Osteoblast (primary cell): ENCODE results near the gene CMPK1. TPM values are rescaled to one million over a fixed set of nuclear protein-coding genes. Genes with fewer than 3 reads are reported as not detected.
"Not testable (repeated sequence)": the region's sequence is repeated elsewhere in the genome, so short reads cannot be mapped to it uniquely, and the experiment has no call there.

Experiments used
- DNase-seq: peaks from one replicate; pipeline ENCODE4 v3.0.0; 2011; ENCODE audit warnings: low spot score, mixed read lengths; ENCODE audit not compliant: insufficient read length; ENCODE audit errors: missing footprints
- H2AFZ ChIP-seq: 2 replicates; pipeline ENCODE4 v1.6.0; 2011; ENCODE audit warnings: mild to moderate bottlenecking, low read length
- H3K27ac ChIP-seq: 2 replicates; pipeline ENCODE4 v1.5.1; 2011; ENCODE audit warnings: mild to moderate bottlenecking, low read depth, low read length, moderate library complexity
- H3K27me3 ChIP-seq: 2 replicates; pipeline ENCODE4 v1.6.0; 2012; ENCODE audit warnings: mild to moderate bottlenecking, control low read depth, inconsistent platforms, low read length, moderate library complexity; ENCODE audit not compliant: insufficient read depth
- H3K36me3 ChIP-seq: 2 replicates; pipeline ENCODE4 v1.5.1; 2011; ENCODE audit warnings: mild to moderate bottlenecking, low read length, control low read depth, moderate library complexity; ENCODE audit not compliant: insufficient read depth
- H3K4me1 ChIP-seq: 2 replicates; pipeline ENCODE4 v1.5.1; 2011; ENCODE audit warnings: mild to moderate bottlenecking, low read length, control low read depth, moderate library complexity; ENCODE audit not compliant: insufficient read depth
- H3K4me2 ChIP-seq: 2 replicates; pipeline ENCODE4 v1.6.0; 2011; ENCODE audit warnings: mild to moderate bottlenecking, low read length; ENCODE audit not compliant: insufficient read depth
- H3K4me3 ChIP-seq: fragments of 200-600 bp; sonication (generic); 3 replicates; pipeline ENCODE4 v1.5.1; 2012; ENCODE audit warnings: mild to moderate bottlenecking, low read length, inconsistent platforms; ENCODE audit not compliant: insufficient read depth
- H3K79me2 ChIP-seq: 2 replicates; pipeline ENCODE4 v1.6.0; 2012; ENCODE audit warnings: mild to moderate bottlenecking, low read length, control low read depth, inconsistent platforms; ENCODE audit not compliant: insufficient read depth
- H3K9me3 ChIP-seq: 2 replicates; pipeline ENCODE4 v1.5.1; 2011; ENCODE audit warnings: low read depth, low read length, control low read depth
- H4K20me1 ChIP-seq: 2 replicates; pipeline ENCODE4 v1.6.0; 2012; ENCODE audit warnings: mild to moderate bottlenecking, low read length, control low read depth; ENCODE audit not compliant: insufficient read depth
- total RNA-seq: library from RNA; depleted of rRNA; stranded (reverse); fragments of >200 nt; gene quantifications from 2 replicates; pipeline ENCODE4 v1.2.3, GENCODE V29; 2012
- TF ChIP-seq, protein P1 (sequence below): IDR thresholded peaks from 2 replicates; pipeline ENCODE4 v1.5.1; 2011; ENCODE audit warnings: mild to moderate bottlenecking, low read depth, low read length, moderate library complexity; ENCODE audit errors: extremely low read depth

Gene CMPK1
- total RNA-seq, 1 donor, result 111 TPM

DNA sequence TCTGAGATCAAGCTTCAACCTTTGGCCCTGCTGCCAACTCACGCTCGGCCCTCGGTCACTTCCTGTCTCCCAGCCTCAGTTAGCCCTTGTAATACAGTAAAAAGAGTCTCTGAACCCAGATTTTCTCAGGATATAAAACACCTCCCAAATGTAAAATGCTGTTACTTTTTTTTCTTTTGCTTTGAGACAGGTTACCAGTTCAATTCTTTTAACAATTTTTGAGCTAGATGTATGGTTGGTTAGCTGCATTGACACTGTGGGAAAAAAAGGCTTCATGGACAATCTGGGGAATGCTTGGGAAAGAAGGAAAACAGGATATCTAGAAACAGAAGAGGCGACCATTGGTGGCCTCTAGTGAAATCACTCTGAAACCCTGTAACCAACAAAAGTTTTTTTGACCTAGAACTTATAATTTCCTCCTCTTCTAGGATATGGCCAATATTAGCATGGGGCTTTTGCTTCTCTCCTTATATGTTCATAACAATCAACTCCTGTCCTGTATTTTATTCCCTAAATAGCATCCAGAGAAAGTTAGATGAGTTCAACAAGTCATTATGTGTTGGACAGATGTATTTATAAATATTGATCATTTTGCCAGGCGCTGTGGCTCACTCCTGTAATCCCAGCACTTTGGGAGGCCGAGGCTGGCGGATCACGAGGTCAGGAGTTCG, 1.3 kb downstream of the CMPK1 start:
- DNase-seq, result peak; percentile 89
- H4K20me1 ChIP-seq, result peaks cover 7% of the 10 kb centered on the region
- no peaks in the 10 kb centered on the region for H3K36me3 ChIP-seq
- peak overlapping the region; percentile 95 for H2AFZ ChIP-seq
- H3K4me1 ChIP-seq, result peaks cover 14% of the 10 kb centered on the region
- no peaks in the 10 kb centered on the region for H3K27me3 ChIP-seq
- peak overlapping the region; percentile 84 for H3K27ac ChIP-seq
- H3K9me3 ChIP-seq, result no peaks in the 10 kb centered on the region
- TF ChIP-seq, protein P1, sequence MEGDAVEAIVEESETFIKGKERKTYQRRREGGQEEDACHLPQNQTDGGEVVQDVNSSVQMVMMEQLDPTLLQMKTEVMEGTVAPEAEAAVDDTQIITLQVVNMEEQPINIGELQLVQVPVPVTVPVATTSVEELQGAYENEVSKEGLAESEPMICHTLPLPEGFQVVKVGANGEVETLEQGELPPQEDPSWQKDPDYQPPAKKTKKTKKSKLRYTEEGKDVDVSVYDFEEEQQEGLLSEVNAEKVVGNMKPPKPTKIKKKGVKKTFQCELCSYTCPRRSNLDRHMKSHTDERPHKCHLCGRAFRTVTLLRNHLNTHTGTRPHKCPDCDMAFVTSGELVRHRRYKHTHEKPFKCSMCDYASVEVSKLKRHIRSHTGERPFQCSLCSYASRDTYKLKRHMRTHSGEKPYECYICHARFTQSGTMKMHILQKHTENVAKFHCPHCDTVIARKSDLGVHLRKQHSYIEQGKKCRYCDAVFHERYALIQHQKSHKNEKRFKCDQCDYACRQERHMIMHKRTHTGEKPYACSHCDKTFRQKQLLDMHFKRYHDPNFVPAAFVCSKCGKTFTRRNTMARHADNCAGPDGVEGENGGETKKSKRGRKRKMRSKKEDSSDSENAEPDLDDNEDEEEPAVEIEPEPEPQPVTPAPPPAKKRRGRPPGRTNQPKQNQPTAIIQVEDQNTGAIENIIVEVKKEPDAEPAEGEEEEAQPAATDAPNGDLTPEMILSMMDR, result no peak
- peak overlapping the region; percentile 93 for H3K4me2 ChIP-seq
- peak overlapping the region; percentile 98 for H3K4me3 ChIP-seq
- H3K79me2 ChIP-seq, result peaks cover 59% of the 10 kb centered on the region

DNA sequence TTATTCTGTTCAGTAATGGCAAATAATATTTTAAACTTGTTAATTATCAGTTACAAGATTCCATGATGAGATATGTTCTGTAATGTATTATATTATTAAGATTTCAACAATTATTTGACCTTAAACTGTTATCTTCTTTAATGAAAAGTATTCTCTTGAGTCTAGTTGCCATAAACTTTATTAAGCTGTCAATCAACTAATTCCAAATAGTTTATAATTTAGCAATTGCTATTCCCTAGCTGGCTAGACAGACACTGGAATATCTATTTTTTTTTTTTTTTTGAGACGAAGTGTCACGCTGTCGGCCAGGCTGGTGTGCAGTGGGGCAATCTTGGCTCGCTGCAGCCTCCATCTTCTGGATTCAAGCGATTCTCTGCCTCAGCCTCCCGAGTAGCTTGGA, 3.8 kb downstream of the CMPK1 start:
- Histone ChIP-seq H3K4me3 (no peak overlapping the region), H3K9me3 (no peaks in the 10 kb centered on the region), H3K27ac (no peak overlapping the region), H3K27me3 (no peaks in the 10 kb centered on the region), H4K20me1 (peaks cover 7% of the 10 kb centered on the region), H3K36me3 (no peaks in the 10 kb centered on the region), H3K4me2 (no peak overlapping the region), H3K79me2 (peaks cover 74% of the 10 kb centered on the region), H3K4me1 (peaks cover 13% of the 10 kb centered on the region), H2AFZ (no peak overlapping the region)
- peak; percentile 6 for DNase-seq
- TF ChIP-seq, protein P1, result no peak

DNA sequence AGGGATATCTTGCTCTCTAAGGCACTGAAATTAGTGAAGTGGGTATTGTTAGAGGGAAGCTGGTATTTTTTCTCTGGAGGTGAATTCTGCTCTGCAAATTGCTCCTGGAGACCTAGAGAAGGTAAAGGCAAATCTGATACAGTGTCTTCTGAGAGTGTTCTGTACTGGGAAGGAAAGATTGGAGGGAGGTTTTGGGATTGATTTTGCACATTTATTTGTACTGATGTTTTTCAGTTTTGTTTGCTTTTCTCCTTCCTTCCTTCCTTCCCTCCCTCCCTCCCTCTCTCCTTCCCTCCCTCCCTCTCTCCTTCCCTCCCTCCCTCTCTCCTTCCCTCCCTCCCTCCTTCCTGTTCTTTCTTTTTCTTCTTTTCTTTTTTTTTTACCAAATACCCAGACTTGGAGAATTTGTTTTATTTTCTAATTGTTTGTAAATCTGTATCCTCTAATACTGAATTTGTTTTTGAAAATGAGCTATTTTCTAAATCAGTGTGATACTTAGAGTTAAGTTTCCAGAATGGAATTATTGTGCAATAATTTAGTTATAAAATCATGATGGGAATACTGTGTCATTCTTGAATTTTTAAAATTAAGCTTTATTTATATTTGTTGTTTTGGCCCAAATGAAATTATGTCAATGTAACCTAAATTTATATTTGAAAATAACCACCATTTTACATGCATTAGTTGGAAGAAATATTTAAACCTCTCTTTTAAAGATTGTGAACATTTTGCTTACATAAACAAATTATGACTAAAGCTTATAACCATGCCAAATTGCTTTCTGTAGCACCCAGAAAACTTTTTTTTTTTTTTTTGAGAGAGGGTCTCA, 4.9 kb downstream of the CMPK1 start:
- TF ChIP-seq, protein P1, result no peak
- Histone ChIP-seq H3K27me3 (no peaks in the 10 kb centered on the region), H4K20me1 (peaks cover 7% of the 10 kb centered on the region), H3K79me2 (peaks cover 78% of the 10 kb centered on the region), H3K4me2 (no peak overlapping the region), H3K4me3 (no peak overlapping the region), H3K9me3 (no peaks in the 10 kb centered on the region), H3K27ac (no peak overlapping the region), H3K36me3 (no peaks in the 10 kb centered on the region), H2AFZ (no peak overlapping the region), H3K4me1 (peaks cover 6% of the 10 kb centered on the region)
- peak; percentile 38 for DNase-seq

DNA sequence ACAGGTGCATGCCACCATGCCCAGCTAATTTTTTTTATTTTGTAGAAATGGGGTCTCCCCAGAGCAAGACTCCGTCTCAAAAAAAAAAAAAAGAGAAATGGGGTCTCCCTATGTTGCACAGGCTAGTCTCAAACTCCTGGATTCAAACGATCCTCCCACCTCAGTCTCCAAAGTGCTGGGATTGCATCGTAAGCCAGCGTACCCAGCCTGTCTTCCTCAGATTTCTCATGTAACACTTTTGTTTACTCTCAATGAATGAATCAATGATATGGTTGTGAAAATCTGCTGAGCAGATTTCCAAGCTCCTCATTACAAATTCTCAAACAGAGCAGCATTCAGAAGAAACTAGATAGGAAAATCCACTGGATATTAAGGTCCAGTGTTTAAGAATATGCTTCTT, 6.6 kb downstream of the CMPK1 start:
- Histone ChIP-seq H2AFZ (no peak overlapping the region), H3K36me3 (no peaks in the 10 kb centered on the region), H3K79me2 (peaks cover 86% of the 10 kb centered on the region), H3K27me3 (no peaks in the 10 kb centered on the region), H3K4me1 (peaks cover under 1% of the 10 kb centered on the region), H3K27ac (no peak overlapping the region), H4K20me1 (peaks cover 7% of the 10 kb centered on the region), H3K4me3 (no peak overlapping the region), H3K4me2 (no peak overlapping the region), H3K9me3 (no peaks in the 10 kb centered on the region)
- TF ChIP-seq, protein P1, result no peak
- no peak for DNase-seq

- H3K27ac ChIP-seq, H3K36me3 ChIP-seq, H3K4me3 ChIP-seq, DNase-seq, H3K4me2 ChIP-seq, H3K9me3 ChIP-seq, H2AFZ ChIP-seq, H3K27me3 ChIP-seq, H3K4me1 ChIP-seq: not testable (repeated sequence)
- H4K20me1 ChIP-seq, result peaks cover 23% of the 10 kb centered on the region
- peaks cover 87% of the 10 kb centered on the region for H3K79me2 ChIP-seq
These were observed 13.4 kb downstream of the CMPK1 start for GRCh38 chr1:47346979-47347378.
